ENCODE results near the gene APOO. TPM values are rescaled to one million over a fixed set of nuclear protein-coding genes. Genes with fewer than 3 reads are reported as not detected.

APOO gene
- total RNA-seq, 1 experiment from 2014 or later = 23.4 TPM

- no peak for TF ChIP-seq CTCF (IDR thresholded peaks at IDR 0.05; ENCODE audit: insufficient read depth in 1 of 2, low read depth in 1 of 2, low read length in 1 of 2, severe bottlenecking in 1 of 2, unreplicated experiment in 1 of 2)
- Mint-ChIP-seq H3K36me3 (ENCODE audit: insufficient read depth, unreplicated experiment) (peaks cover 32% of the 10 kb centered on the region), H3K4me3 (ENCODE audit: unreplicated experiment) (no peak overlapping the region), H3K4me1 (ENCODE audit: low read depth, unreplicated experiment) (no peaks in the 10 kb centered on the region), H3K27ac (ENCODE audit: unreplicated experiment) (no peak overlapping the region), H3K27me3 (ENCODE audit: insufficient read depth, unreplicated experiment) (no peaks in the 10 kb centered on the region), H3K9me3 (ENCODE audit: unreplicated experiment) (no peaks in the 10 kb centered on the region)
- intact Hi-C loops (cut with micrococcal nuclease; ENCODE audit: unreplicated experiment) = no loop called here
- no peaks in the 10 kb centered on the region for H3K36me3 ChIP-seq (ENCODE audit: control insufficient read depth, insufficient read depth, low read length)
- BruUV-seq (replicated peaks) = no TSS peak
- H3K9me3 ChIP-seq = no peaks in the 10 kb centered on the region
- H3K27me3 ChIP-seq (replicated peaks; ENCODE audit: control insufficient read depth, insufficient read depth, low read length) = no peaks in the 10 kb centered on the region
- H3K4me3 ChIP-seq (ENCODE audit: low read depth, low read length) = no peak overlapping the region
- peaks cover 5% of the 10 kb centered on the region; the same call in 1 of the 2 replicates for H3K4me1 ChIP-seq
- CTCF ChIA-PET = interaction anchor here (1.0 kb wide), 1 partner anchor 113 kb away, joined by 3 read pairs; no protein-coding TSS in a partner anchor
- no peak for DNase-seq
- POLR2A ChIA-PET = no interaction called here
Measured at GRCh38 chrX:23788521-23788920, 119.2 kb downstream of the APOO start.

DNA sequence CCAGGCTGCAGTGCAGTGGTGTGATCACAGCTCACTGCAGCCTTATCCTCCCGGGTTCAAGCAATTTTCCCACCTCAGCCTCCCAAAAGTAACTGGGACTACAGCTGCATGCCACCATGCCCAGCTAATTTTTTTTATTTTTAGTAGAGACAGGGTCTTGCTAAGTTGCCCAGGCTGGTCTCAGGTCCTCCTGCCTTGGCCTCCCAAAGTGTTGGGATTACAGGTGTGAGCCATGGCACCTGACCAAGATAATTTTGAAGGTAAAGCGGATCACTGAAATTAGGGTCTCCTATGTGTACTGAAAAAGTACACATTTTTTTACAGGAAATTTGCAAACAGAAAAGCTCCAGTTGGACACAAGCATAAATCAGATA lies 120.0 kb downstream of the APOO start:
- Histone ChIP-seq H3K4me1 (peaks cover 5% of the 10 kb centered on the region; the same call in 1 of the 2 replicates), H3K36me3 (ENCODE audit: control insufficient read depth, insufficient read depth, low read length) (no peaks in the 10 kb centered on the region), H3K4me3 (ENCODE audit: low read depth, low read length) (no peak overlapping the region), H3K9me3 (no peaks in the 10 kb centered on the region), H3K27me3 (replicated peaks; ENCODE audit: control insufficient read depth, insufficient read depth, low read length) (no peaks in the 10 kb centered on the region)
- POLR2A ChIA-PET = no interaction called here
- H3K36me3 Mint-ChIP-seq (ENCODE audit: insufficient read depth, unreplicated experiment) = peaks cover 40% of the 10 kb centered on the region
- BruUV-seq (replicated peaks) = no TSS peak
- intact Hi-C loops (cut with micrococcal nuclease; ENCODE audit: unreplicated experiment) = no loop called here
- no peaks in the 10 kb centered on the region for H3K27me3 Mint-ChIP-seq (ENCODE audit: insufficient read depth, unreplicated experiment)
- TF ChIP-seq CTCF (IDR thresholded peaks at IDR 0.05; ENCODE audit: insufficient read depth in 1 of 2, low read depth in 1 of 2, low read length in 1 of 2, severe bottlenecking in 1 of 2, unreplicated experiment in 1 of 2) = no peak
- H3K4me1 Mint-ChIP-seq (ENCODE audit: low read depth, unreplicated experiment) = no peaks in the 10 kb centered on the region
- H3K4me3 Mint-ChIP-seq (ENCODE audit: unreplicated experiment) = no peak overlapping the region
- CTCF ChIA-PET = interaction anchor here (1.0 kb wide), 1 partner anchor 114 kb away, joined by 3 read pairs; no protein-coding TSS in a partner anchor
- H3K9me3 Mint-ChIP-seq (ENCODE audit: unreplicated experiment) = no peaks in the 10 kb centered on the region
- no peak for DNase-seq
- H3K27ac Mint-ChIP-seq (ENCODE audit: unreplicated experiment) = no peak overlapping the region

DNA sequence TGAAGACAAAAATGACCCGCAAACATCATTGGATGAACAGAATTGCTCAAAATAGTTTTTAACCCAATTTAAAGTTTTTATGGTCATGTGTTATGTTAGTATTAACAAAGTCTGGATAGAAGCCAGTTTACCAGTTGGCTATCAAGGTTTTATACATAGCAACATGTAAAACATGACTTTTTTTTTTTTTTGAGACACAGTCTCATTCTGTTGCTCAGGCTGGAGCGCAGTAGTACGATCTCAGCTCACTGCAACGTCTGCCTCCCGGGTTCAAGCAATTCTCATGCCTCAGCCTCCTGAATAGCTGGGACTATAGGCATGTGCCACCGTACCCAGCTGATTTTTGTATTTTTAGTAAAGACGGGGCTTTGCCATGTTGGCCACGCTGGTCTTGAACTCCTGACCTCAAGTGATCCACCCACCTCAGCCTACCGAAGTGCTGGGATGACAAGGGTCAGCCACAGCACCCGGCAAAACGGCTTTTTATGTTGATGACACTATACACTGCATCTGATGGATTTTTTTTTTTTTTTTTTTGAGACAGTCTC lies 121.4 kb downstream of the APOO start:
- Mint-ChIP-seq H3K4me1 (ENCODE audit: low read depth, unreplicated experiment) (no peaks in the 10 kb centered on the region), H3K27ac (ENCODE audit: unreplicated experiment) (no peak overlapping the region), H3K4me3 (ENCODE audit: unreplicated experiment) (no peak overlapping the region), H3K27me3 (ENCODE audit: insufficient read depth, unreplicated experiment) (no peaks in the 10 kb centered on the region), H3K9me3 (ENCODE audit: unreplicated experiment) (no peaks in the 10 kb centered on the region), H3K36me3 (ENCODE audit: insufficient read depth, unreplicated experiment) (peaks cover 40% of the 10 kb centered on the region)
- Histone ChIP-seq H3K36me3 (ENCODE audit: control insufficient read depth, insufficient read depth, low read length) (no peaks in the 10 kb centered on the region), H3K4me3 (ENCODE audit: low read depth, low read length) (no peak overlapping the region), H3K4me1 (peaks cover 9% of the 10 kb centered on the region), H3K9me3 (no peaks in the 10 kb centered on the region), H3K27me3 (replicated peaks; ENCODE audit: control insufficient read depth, insufficient read depth, low read length) (no peaks in the 10 kb centered on the region)
- no peak for TF ChIP-seq CTCF (IDR thresholded peaks at IDR 0.05; ENCODE audit: insufficient read depth in 1 of 2, low read depth in 1 of 2, low read length in 1 of 2, severe bottlenecking in 1 of 2, unreplicated experiment in 1 of 2)
- no peak for DNase-seq
- ChIA-PET POLR2A (no interaction called here), CTCF (no interaction called here)
- intact Hi-C loops (cut with micrococcal nuclease; ENCODE audit: unreplicated experiment) = no loop called here
- BruUV-seq (replicated peaks) = no TSS peak

All from Caco-2 (cell line).